H1 (cell line): ENCODE data around the gene NUBP1. TPM values are rescaled to one million over a fixed set of nuclear protein-coding genes. Genes with fewer than 3 reads are reported as not detected.

Source experiments
- CTCF ChIA-PET: fragments of 300-600 bp; sonication (Branson Sonifier 250); formaldehyde crosslinking; loops from one replicate; lab custom pipeline; 2021; ENCODE audit not compliant: partially characterized antibody; lab: Charles Lee
- POLR2A ChIA-PET: fragments of 300-600 bp; sonication (Branson Sonifier 250); formaldehyde crosslinking; loops from one replicate; lab custom pipeline; 2021; ENCODE audit warnings: inconsistent platforms; ENCODE audit not compliant: partially characterized antibody; lab: Charles Lee
- DNase-seq, 2 experiments: peaks; one replicate each; pipeline versions ENCODE4 v3.0.0 to v3.0.0-alpha.2; 2010 to 2022; ENCODE audit warnings: low spot score in 2 of 2, low read depth in 1 of 2, mixed read lengths in 1 of 2
- FAIRE-seq: peaks from 2 replicates; lab custom pipeline; 2011; peaks lifted over from hg19 to GRCh38; lab: Jason Lieb, UNC
- H2AFZ ChIP-seq: 2 replicates; pipeline ENCODE4 v1.8.1; 2012; ENCODE audit warnings: low read length, inconsistent platforms
- H2AK5ac ChIP-seq: 2 replicates; pipeline ENCODE4 v1.6.1; 2013; ENCODE audit warnings: low read depth, low read length
- H2BK120ac ChIP-seq: replicated peaks from 2 replicates; pipeline ENCODE3; 2013; ENCODE audit warnings: low read depth, low read length, inconsistent platforms
- H2BK12ac ChIP-seq: 2 replicates; pipeline ENCODE4 v1.6.1; 2013; ENCODE audit warnings: low read depth, low read length
- H2BK15ac ChIP-seq: 2 replicates; pipeline ENCODE4 v1.6.1; 2013; ENCODE audit warnings: low read length
- H2BK20ac ChIP-seq: 2 replicates; pipeline ENCODE4 v1.6.1; 2013; ENCODE audit warnings: low read length
- H2BK5ac ChIP-seq: 2 replicates; pipeline ENCODE4 v1.6.1; 2013; ENCODE audit warnings: low read depth, low read length
- H3K14ac ChIP-seq: 2 replicates; pipeline ENCODE4 v1.6.1; 2013; ENCODE audit warnings: inconsistent platforms; ENCODE audit not compliant: insufficient read length
- H3K18ac ChIP-seq: 2 replicates; pipeline ENCODE4 v1.6.1; 2013; ENCODE audit warnings: low read length; ENCODE audit errors: extremely low read depth
- H3K23ac ChIP-seq: 2 replicates; pipeline ENCODE4 v1.6.1; 2013; ENCODE audit warnings: inconsistent platforms; ENCODE audit not compliant: insufficient read length
- H3K23me2 ChIP-seq: 2 replicates; pipeline ENCODE4 v1.6.1; 2013; ENCODE audit warnings: low read depth, low read length
- H3K27ac ChIP-seq: 2 replicates; pipeline ENCODE4 v1.6.1; 2011; ENCODE audit warnings: low read depth, low read length, inconsistent platforms
- H3K27me3 ChIP-seq, 4 experiments: replicated peaks in 1 of 4; 1 replicate in 1 of 4; 2 replicates in 3 of 4; pipeline versions ENCODE4 v1.6.1 to v1.8.1; 2011 to 2013; ENCODE audit warnings: low read length in 3 of 4, mild to moderate bottlenecking in 3 of 4, inconsistent platforms in 2 of 4, mixed read lengths in 2 of 4, moderate library complexity in 1 of 4; ENCODE audit not compliant: control insufficient read depth in 3 of 4, insufficient read depth in 3 of 4; ENCODE audit errors: extremely low read depth in 1 of 4
- H3K36me3 ChIP-seq, 4 experiments: 2 replicates each; pipeline versions ENCODE4 v1.6.1 to v1.8.1; 2011 to 2013; ENCODE audit warnings: mild to moderate bottlenecking in 4 of 4, low read length in 3 of 4, moderate library complexity in 2 of 4, control low read depth in 1 of 4, inconsistent platforms in 1 of 4; ENCODE audit not compliant: insufficient read depth in 4 of 4, control insufficient read depth in 2 of 4
- H3K4ac ChIP-seq: replicated peaks from 2 replicates; pipeline ENCODE3; 2013; ENCODE audit warnings: low read length, low read depth, mixed read lengths, inconsistent platforms; ENCODE audit not compliant: insufficient read length
- H3K4me1 ChIP-seq, 4 experiments: replicated peaks in 1 of 4; 1 replicate in 1 of 4; 2 replicates in 3 of 4; pipeline versions ENCODE4 v1.6.1 to v1.8.1; 2011 to 2013; ENCODE audit warnings: low read length in 3 of 4, inconsistent platforms in 2 of 4, mixed read lengths in 1 of 4; ENCODE audit not compliant: insufficient read depth in 4 of 4, control insufficient read depth in 3 of 4
- H3K4me2 ChIP-seq, 2 experiments: 2 replicates each; pipeline versions ENCODE4 v1.6.1 to v1.8.1; 2011 to 2013; ENCODE audit warnings: low read depth in 2 of 2, low read length in 2 of 2, control low read depth in 1 of 2, inconsistent platforms in 1 of 2, mild to moderate bottlenecking in 1 of 2; ENCODE audit not compliant: insufficient read depth in 1 of 2
- H3K4me3 ChIP-seq, 4 experiments: fragments of 200-600, 300-600 bp in 1 of 4; sonication (generic), shearing (Covaris generic), sonication (Bioruptor Twin) in 1 of 4; 2 replicates each; pipeline versions ENCODE4 v1.5.1 to v1.8.1; 2011 to 2016; ENCODE audit warnings: low read length in 4 of 4, low read depth in 3 of 4, control low read depth in 2 of 4, inconsistent platforms in 2 of 4, mild to moderate bottlenecking in 2 of 4, mixed read lengths in 1 of 4, moderate library complexity in 1 of 4; ENCODE audit not compliant: insufficient read depth in 2 of 4; ENCODE audit errors: extremely low read depth in 1 of 4
- H3K56ac ChIP-seq: replicated peaks from 2 replicates; pipeline ENCODE3; 2013; ENCODE audit warnings: low read depth, mild to moderate bottlenecking, mixed read lengths, low read length, inconsistent platforms; ENCODE audit not compliant: insufficient read length
- H3K79me1 ChIP-seq: 2 replicates; pipeline ENCODE4 v1.6.1; 2013; ENCODE audit warnings: low read depth, low read length, control low read depth
- H3K79me2 ChIP-seq, 2 experiments: 2 replicates each; pipeline versions ENCODE4 v1.6.1 to v1.8.1; 2012 to 2013; ENCODE audit warnings: low read length in 2 of 2, mild to moderate bottlenecking in 2 of 2, inconsistent platforms in 1 of 2; ENCODE audit not compliant: insufficient read depth in 2 of 2, control insufficient read depth in 1 of 2
- H3K9ac ChIP-seq, 4 experiments: replicated peaks in 1 of 4; 1 replicate in 1 of 4; 2 replicates in 3 of 4; pipeline versions ENCODE4 v1.6.1 to v1.8.1; 2011 to 2013; ENCODE audit warnings: low read depth in 3 of 4, low read length in 3 of 4, control low read depth in 2 of 4, mild to moderate bottlenecking in 2 of 4, moderate library complexity in 2 of 4, inconsistent platforms in 1 of 4; ENCODE audit errors: extremely low read depth in 1 of 4
- H3K9me3 ChIP-seq, 2 experiments: 2 replicates each; pipeline versions ENCODE4 v1.6.1 to v1.8.1; 2012 to 2013; ENCODE audit warnings: mild to moderate bottlenecking in 2 of 2, moderate library complexity in 2 of 2, control low read depth in 1 of 2, inconsistent platforms in 1 of 2, low read depth in 1 of 2, low read length in 1 of 2, mixed read lengths in 1 of 2; ENCODE audit not compliant: insufficient read depth in 2 of 2
- H4K20me1 ChIP-seq, 2 experiments: replicated peaks in 1 of 2; 2 replicates each; pipeline versions ENCODE3 to v1.8.1; 2011 to 2013; ENCODE audit warnings: inconsistent platforms in 2 of 2, low read length in 2 of 2, mild to moderate bottlenecking in 1 of 2; ENCODE audit not compliant: insufficient read depth in 2 of 2, control insufficient read depth in 1 of 2
- H4K5ac ChIP-seq: 2 replicates; pipeline ENCODE4 v1.6.1; 2013; ENCODE audit warnings: low read length, low read depth, mixed read lengths, inconsistent platforms; ENCODE audit not compliant: insufficient read length
- H4K8ac ChIP-seq: 2 replicates; pipeline ENCODE4 v1.8.0; 2013; ENCODE audit warnings: mild to moderate bottlenecking, moderate library complexity, low read length, inconsistent platforms; ENCODE audit not compliant: insufficient read depth; ENCODE audit errors: extremely low read depth
- H4K91ac ChIP-seq: replicated peaks from 2 replicates; pipeline ENCODE3; 2013; ENCODE audit warnings: low read length, mixed read lengths, inconsistent platforms; ENCODE audit not compliant: insufficient read length
- EP300 ChIP-seq, 2 experiments: IDR thresholded peaks; 1 replicate in 1 of 2; 2 replicates in 1 of 2; pipeline ENCODE4 v1.6.1; 2011 to 2012; ENCODE audit warnings: low read depth in 2 of 2, low read length in 2 of 2, mild to moderate bottlenecking in 2 of 2, borderline replicate concordance in 1 of 2, inconsistent platforms in 1 of 2, moderate library complexity in 1 of 2
- FOSL1 ChIP-seq: IDR thresholded peaks from 2 replicates; pipeline ENCODE4 v1.6.1; 2011; ENCODE audit warnings: mild to moderate bottlenecking, low read depth, low read length, moderate library complexity; ENCODE audit not compliant: insufficient read depth
- KDM1A ChIP-seq: fragments of 200-600, 300-600 bp; sonication (generic); IDR thresholded peaks from 2 replicates; pipeline ENCODE4 v1.7.1; 2016; ENCODE audit warnings: mild to moderate bottlenecking, low read length, borderline replicate concordance
- ZNF274 ChIP-seq: IDR thresholded peaks from 2 replicates; pipeline ENCODE4 v1.7.0; 2012; ENCODE audit warnings: low read length, borderline replicate concordance; ENCODE audit errors: extremely low read depth
- WGBS, 2 experiments: shearing (Covaris generic) in 1 of 2; methylation state at CpG; one replicate each; pipeline versions ENCODE4 v1.1.6 to v1.1.7; 2013 to 2015; ENCODE audit warnings: low lambda C conversion rate in 2 of 2, mixed read lengths in 2 of 2, inconsistent platforms in 1 of 2, low coverage in 1 of 2, missing lambda C conversion rate in 1 of 2; ENCODE audit not compliant: insufficient replicate concordance in 2 of 2, insufficient coverage in 1 of 2, insufficient read length in 1 of 2; ENCODE audit errors: extremely low coverage in 1 of 2, missing lambda C conversion rate in 1 of 2; 5-methylcytosine and 5-hydroxymethylcytosine counted together
- polyA plus RNA-seq, 7 experiments: library from polyadenylated mRNA; depleted of rRNA in 3 of 7; stranded (reverse) in 5 of 7; unstranded in 2 of 7; fragments of >200 nt in 5 of 7; fragments of 200-250 nt in 2 of 7; gene quantifications; 1 replicate in 5 of 7; 2 replicates in 1 of 7; 4 replicates in 1 of 7; pipeline versions ENCODE4 v1.2.1 to v1.2.3, GENCODE V29; 2011 to 2013; ENCODE audit warnings: missing spikeins in 2 of 7, mixed read lengths in 2 of 7
- total RNA-seq: library from RNA; stranded (reverse); fragmentation: NEBNext Ultra II Directional; extraction: Animal tissue kit (Norgen Biotek cat#: 25700); gene quantifications from 2 replicates; pipeline ENCODE4 v1.2.1, GENCODE V29; 2021
- TF ChIP-seq, protein P1 (sequence below): IDR thresholded peaks from 2 replicates; pipeline ENCODE4 v1.6.1; 2012; ENCODE audit warnings: low read length, inconsistent platforms

Gene NUBP1
- total and polyA plus RNA-seq, 2 of the 8 experiments (the other 6 are each of a cell fraction or from before 2014, with no cell fraction given) = 28.2 to 32.2 TPM

DNA sequence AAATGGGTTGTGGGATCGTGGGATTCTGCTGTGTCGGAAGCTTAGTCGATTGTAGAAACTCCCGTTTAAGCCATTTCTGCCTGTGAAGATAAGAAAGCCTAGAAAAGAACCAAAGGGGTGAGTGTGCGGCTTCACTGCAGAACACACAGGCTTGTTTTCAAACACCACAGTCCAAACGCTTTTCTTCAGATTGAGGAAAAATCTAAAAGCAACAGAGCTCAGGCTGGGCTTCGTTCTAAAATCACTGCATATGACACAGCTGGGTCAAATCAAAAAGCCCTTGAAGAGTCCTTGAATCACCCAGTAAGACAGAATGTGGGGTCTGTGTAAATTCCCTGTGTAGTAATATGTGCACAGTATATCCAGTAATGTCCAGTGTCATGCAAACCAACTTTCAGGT lies 25.7 kb downstream of the NUBP1 start:
- H2AFZ ChIP-seq = no peak overlapping the region
- H3K4me1 ChIP-seq = no peaks in the 10 kb centered on the region
- H2AK5ac ChIP-seq = no peak overlapping the region
- H2BK15ac ChIP-seq = no peak overlapping the region
- H2BK5ac ChIP-seq = no peak overlapping the region
- H3K79me1 ChIP-seq = no peaks in the 10 kb centered on the region
- no peak overlapping the region for H2BK120ac ChIP-seq
- ChIA-PET CTCF (interaction anchor here (1.1 kb wide), 1 partner anchor 101 kb away, joined by 3 read pairs; no protein-coding TSS in a partner anchor), POLR2A (interaction anchor here (1.2 kb wide), 1 partner anchor 22 kb away, joined by 4 read pairs; no protein-coding TSS in a partner anchor)
- no peak overlapping the region for H4K91ac ChIP-seq
- no peaks in the 10 kb centered on the region for H3K23me2 ChIP-seq
- no peaks in the 10 kb centered on the region for H3K79me2 ChIP-seq
- TF ChIP-seq EP300 (IDR thresholded peaks at IDR 0.05; ENCODE audit: borderline replicate concordance in 1 of 2, low read depth in 2 of 2, low read length in 2 of 2) (no peak), FOSL1 (no peak), KDM1A (no peak), ZNF274 (no peak)
- TF ChIP-seq, protein P1, sequence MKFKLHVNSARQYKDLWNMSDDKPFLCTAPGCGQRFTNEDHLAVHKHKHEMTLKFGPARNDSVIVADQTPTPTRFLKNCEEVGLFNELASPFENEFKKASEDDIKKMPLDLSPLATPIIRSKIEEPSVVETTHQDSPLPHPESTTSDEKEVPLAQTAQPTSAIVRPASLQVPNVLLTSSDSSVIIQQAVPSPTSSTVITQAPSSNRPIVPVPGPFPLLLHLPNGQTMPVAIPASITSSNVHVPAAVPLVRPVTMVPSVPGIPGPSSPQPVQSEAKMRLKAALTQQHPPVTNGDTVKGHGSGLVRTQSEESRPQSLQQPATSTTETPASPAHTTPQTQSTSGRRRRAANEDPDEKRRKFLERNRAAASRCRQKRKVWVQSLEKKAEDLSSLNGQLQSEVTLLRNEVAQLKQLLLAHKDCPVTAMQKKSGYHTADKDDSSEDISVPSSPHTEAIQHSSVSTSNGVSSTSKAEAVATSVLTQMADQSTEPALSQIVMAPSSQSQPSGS = no peak
- H2BK12ac ChIP-seq = no peak overlapping the region
- no peak for FAIRE-seq
- no peak overlapping the region for H3K14ac ChIP-seq
- H3K36me3 ChIP-seq = peaks cover 0 to 4% (median 0%) of the 10 kb centered on the region in 4 experiments; a peak in 2 of 8 replicates
- H3K4me2 ChIP-seq = no peak overlapping the region
- no peak overlapping the region for H3K23ac ChIP-seq
- WGBS, 2 experiments = 86% methylated on average over 7 of the region's 7 CpGs; no CpG with 5 or more reads in 1 of the 2 experiments
- no peak overlapping the region for H3K56ac ChIP-seq
- no peak overlapping the region for H3K18ac ChIP-seq
- no peak overlapping the region for H3K9ac ChIP-seq
- H3K4ac ChIP-seq = no peak overlapping the region
- H3K27me3 ChIP-seq = no peaks in the 10 kb centered on the region
- no peak for DNase-seq
- H2BK20ac ChIP-seq = no peak overlapping the region
- H4K20me1 ChIP-seq = no peaks in the 10 kb centered on the region
- H4K5ac ChIP-seq = no peak overlapping the region
- no peak overlapping the region for H4K8ac ChIP-seq
- no peaks in the 10 kb centered on the region for H3K9me3 ChIP-seq
- no peak overlapping the region for H3K27ac ChIP-seq
- no peak overlapping the region for H3K4me3 ChIP-seq
